NCI-H82 treated with DMSO at 0.1 percent for 48 hours (cell line): ENCODE results near the gene ARL5A.
"Not testable (repeated sequence)": the region's sequence is repeated elsewhere in the genome, so short reads cannot be mapped to it uniquely, and the experiment has no call there.

Experiments used
- DNase-seq: peaks from one replicate; lab custom pipeline; 2025; ENCODE audit not compliant: unreplicated experiment; lab: John Stamatoyannopoulos, UW

The ARL5A gene

GRCh38 chr2:151828143-151828889 is at the start of gene ARL5A:
ARL5A (minus strand) TSS chr2:151828421; CDS start chr2:151828176, 245 bp downstream.
- DNase-seq, result peak; percentile 80

GRCh38 chr2:151875631-151876030 is 47.4 kb upstream of the ARL5A start:
- DNase-seq, result not testable (repeated sequence)

GRCh38 chr2:151872463-151872862 is 44.2 kb upstream of the ARL5A start:
- no peak for DNase-seq

- DNase-seq, result no peak
Measured at GRCh38 chr2:151869291-151869690, 41.1 kb upstream of the ARL5A start.

- DNase-seq, result no peak
Measured at GRCh38 chr2:151862700-151863099, 34.5 kb upstream of the ARL5A start.

GRCh38 chr2:151861174-151861573 is 33.0 kb upstream of the ARL5A start:
- DNase-seq, result no peak

GRCh38 chr2:151860613-151861146 is 32.5 kb upstream of the ARL5A start:
- DNase-seq, result no peak

- no peak for DNase-seq
Measured at GRCh38 chr2:151860210-151860609, 32.0 kb upstream of the ARL5A start.

GRCh38 chr2:151857650-151858049 is 29.4 kb upstream of the ARL5A start:
- no peak for DNase-seq

- no peak for DNase-seq
Measured at GRCh38 chr2:151855111-151855510, 26.9 kb upstream of the ARL5A start.

- DNase-seq, result no peak
Measured at GRCh38 chr2:151853070-151853758, 25.0 kb upstream of the ARL5A start.

GRCh38 chr2:151852260-151853069 is 24.2 kb upstream of the ARL5A start:
- DNase-seq, result no peak

- DNase-seq, result no peak
Measured at GRCh38 chr2:151851761-151852160, 23.5 kb upstream of the ARL5A start.

GRCh38 chr2:151849413-151850010 is 21.3 kb upstream of the ARL5A start:
- DNase-seq, result no peak

GRCh38 chr2:151845884-151846283 is 17.7 kb upstream of the ARL5A start:
- DNase-seq, result no peak

- no peak for DNase-seq
Measured at GRCh38 chr2:151845481-151845880, 17.3 kb upstream of the ARL5A start.

GRCh38 chr2:151844211-151844896 is 16.1 kb upstream of the ARL5A start:
- DNase-seq, result no peak

- no peak for DNase-seq
Measured at GRCh38 chr2:151843691-151844061, 15.5 kb upstream of the ARL5A start.

- no peak for DNase-seq
Measured at GRCh38 chr2:151842830-151843690, 14.8 kb upstream of the ARL5A start.

GRCh38 chr2:151841047-151841424 is 12.8 kb upstream of the ARL5A start:
- DNase-seq, result peak; percentile 90
